Pancreas (tissue), 10 donors: Measurements from ENCODE around the gene FRMPD4. TPM values are rescaled to one million over a fixed set of nuclear protein-coding genes. Genes with fewer than 3 reads are reported as not detected.

Experiments
- ATAC-seq, 4 donors: fragments of 200-7000 bp; cut with Tn5 transposase; one replicate each; pipeline versions ENCODE4 v1.8.0 to v1.9.1; 2020; ENCODE audit warnings: mild to moderate bottlenecking in 4 of 4, moderate library complexity in 4 of 4
- DNase-seq, 6 donors: peaks; one replicate each; pipeline ENCODE4 v3.0.0-alpha.2; 2020
- FAIRE-seq: peaks from 2 replicates; lab custom pipeline; 2012; peaks lifted over from hg19 to GRCh38; lab: Jason Lieb, UNC
- H3K27ac ChIP-seq, 4 donors: fragments of 200-600 bp; sonication (generic); 1 replicate in 3 of 4; 2 replicates in 1 of 4; pipeline versions ENCODE4 v1.5.0 to v1.8.0; 2020
- H3K27me3 ChIP-seq, 4 donors: fragments of 200-600 bp; one replicate each; pipeline ENCODE4 v1.8.0; 2021
- H3K36me3 ChIP-seq, 3 donors: fragments of 200-600 bp; sonication (generic) in 1 of 3; one replicate each; pipeline versions ENCODE4 v1.5.0 to v1.8.0; 2020 to 2021
- H3K4me1 ChIP-seq, 3 donors: fragments of 200-600 bp; one replicate each; pipeline ENCODE4 v1.8.0; 2021
- H3K4me3 ChIP-seq, 4 donors: fragments of 200-600 bp; sonication (generic) in 2 of 4; one replicate each; pipeline versions ENCODE4 v1.5.0 to v1.8.0; 2020 to 2021
- H3K9me3 ChIP-seq, 4 donors: fragments of 200-600 bp; one replicate each; pipeline ENCODE4 v1.8.0; 2021
- CTCF ChIP-seq, 4 donors: fragments of 200-600 bp; sonication (generic) in 3 of 4; IDR thresholded peaks; one replicate each; pipeline versions ENCODE4 v1.5.0 to v1.8.0; 2021; ENCODE audit warnings: antibody characterized with exemption in 4 of 4
- WGBS, 2 donors: extraction: QIAGEN DNeasy Blood & Tissue Kit; methylation state at CpG; one replicate each; pipeline ENCODE4 v1.1.7; 2013; 5-methylcytosine and 5-hydroxymethylcytosine counted together
- intact Hi-C, 3 donors: fragments of 100-400 bp; cut with DNase I; formaldehyde crosslinking; loops; one replicate each; pipeline versions ENCODE4 v1.11.1 to v1.14.2; 2022
- polyA plus RNA-seq, 2 donors: library from polyadenylated mRNA; stranded (reverse); fragments of 200-250 nt; gene quantifications; one replicate each; pipeline ENCODE4 v1.2.3, GENCODE V29; 2013
- total RNA-seq, 6 donors: library from RNA; stranded (reverse); fragmentation: NEBNext Ultra II Directional in 4 of 6; extraction: Animal tissue kit (Norgen Biotek cat#: 25700) in 4 of 6; gene quantifications; one replicate each; pipeline versions ENCODE4 v1.2.1 to v1.2.4, GENCODE V29; 2021 to 2023
- donor health status: healthy with polysubstance abuse.
- donor health status: DM: no; HTN: no; CAD: no; lungs with moderate emphysema.
- donor health status: DM: no; HTN: no; CAD: no.
- donor health status: control.
- donor health status: control.
- donor health status: Bipolar disorder and iron deficiency.
- donor health status: DM: yes; HTN: yes; CAD: no.
- donor health status: DM: no; HTN: no; CAD: no.
- donor health status: DM: no; HTN: no; CAD: no.
- donor health status: DM: yes; HTN: yes; CAD: no.

Gene FRMPD4
- total and polyA plus RNA-seq, 8 donors: 0.03 to 0.23 (median 0.06) TPM; not detected in 1

GRCh38 chrX:12426420-12426819 is 288.1 kb downstream of the FRMPD4 start:
- ATAC-seq: no peak
- no peak for FAIRE-seq

GRCh38 chrX:12434493-12434892 is 296.2 kb downstream of the FRMPD4 start:
- no peak overlapping the region for H3K4me3 ChIP-seq
- 11 to 12% methylated on average over 1 of the region's 1 CpG for WGBS, 2 donors
- TF ChIP-seq CTCF (IDR thresholded peaks at IDR 0.05): no peak
- H3K27ac ChIP-seq: no peak overlapping the region
- H3K9me3 ChIP-seq: no peaks in the 10 kb centered on the region
- H3K4me1 ChIP-seq: no peaks in the 10 kb centered on the region
- peaks cover 0 to 6% (median 4%) of the 10 kb centered on the region in 4 donors for H3K27me3 ChIP-seq
- no peaks in the 10 kb centered on the region for H3K36me3 ChIP-seq
- DNase-seq (no peak), FAIRE-seq (no peak), ATAC-seq (no peak)
- intact Hi-C loops: no loop called here

More at GRCh38 chrX:12426420-12426819, 288.1 kb downstream of the FRMPD4 start:
- H3K9me3 ChIP-seq: no peaks in the 10 kb centered on the region
- no peaks in the 10 kb centered on the region for H3K36me3 ChIP-seq
- H3K4me3 ChIP-seq: no peak overlapping the region
- DNase-seq: no peak
- no peaks in the 10 kb centered on the region for H3K4me1 ChIP-seq
- intact Hi-C loops: no loop called here
- H3K27me3 ChIP-seq: peaks cover 0 to 6% (median 2%) of the 10 kb centered on the region in 4 donors
- H3K27ac ChIP-seq: no peak overlapping the region
- no peak for TF ChIP-seq CTCF (IDR thresholded peaks at IDR 0.05)
- 67 to 70% methylated on average over 2 of the region's 2 CpGs for WGBS, 2 donors

- Histone ChIP-seq H3K27me3 (peaks cover 0 to 22% (median 6%) of the 10 kb centered on the region in 4 donors), H3K4me1 (no peaks in the 10 kb centered on the region), H3K36me3 (no peaks in the 10 kb centered on the region), H3K27ac (no peak overlapping the region), H3K9me3 (no peaks in the 10 kb centered on the region), H3K4me3 (no peak overlapping the region)
- FAIRE-seq (no peak), DNase-seq (no peak), ATAC-seq (no peak)
- intact Hi-C loops: no loop called here
- WGBS, 2 donors: 53 to 55% methylated on average over 7 of the region's 7 CpGs
- no peak for TF ChIP-seq CTCF (IDR thresholded peaks at IDR 0.05)
Measured at GRCh38 chrX:12439416-12439815, 301.1 kb downstream of the FRMPD4 start.

GRCh38 chrX:12440246-12440645 is 302.0 kb downstream of the FRMPD4 start:
- Histone ChIP-seq H3K27ac (no peak overlapping the region), H3K27me3 (peaks cover 0 to 22% (median 6%) of the 10 kb centered on the region in 4 donors), H3K9me3 (no peaks in the 10 kb centered on the region), H3K36me3 (no peaks in the 10 kb centered on the region), H3K4me3 (no peak overlapping the region), H3K4me1 (no peaks in the 10 kb centered on the region)
- TF ChIP-seq CTCF (IDR thresholded peaks at IDR 0.05): no peak
- DNase-seq (no peak), FAIRE-seq (no peak), ATAC-seq (no peak)
- intact Hi-C loops: no loop called here

- peaks cover 0 to 22% (median 7%) of the 10 kb centered on the region in 4 donors for H3K27me3 ChIP-seq
- WGBS, 2 donors: 36 to 54% methylated on average over 3 of the region's 3 CpGs
- ATAC-seq (no peak), FAIRE-seq (no peak), DNase-seq (no peak)
- H3K4me1 ChIP-seq: no peaks in the 10 kb centered on the region
- intact Hi-C loops: no loop called here
- no peak for TF ChIP-seq CTCF (IDR thresholded peaks at IDR 0.05)
- no peaks in the 10 kb centered on the region for H3K9me3 ChIP-seq
- no peak overlapping the region for H3K4me3 ChIP-seq
- H3K27ac ChIP-seq: no peak overlapping the region
- no peaks in the 10 kb centered on the region for H3K36me3 ChIP-seq
Measured at GRCh38 chrX:12441381-12442128, 303.3 kb downstream of the FRMPD4 start.
